Heart left ventricle (tissue), 13 donors: ENCODE measurements around the gene INTS11.
A peak's percentile ranks its signal among the peaks of the same experiment; 100 is the strongest.

ENCODE experiments used
- POLR2A ChIP-seq, 2 donors: fragments of 450-650 bp; IDR thresholded peaks; one replicate each; pipeline ENCODE4 v1.6.1; 2017; ENCODE audit warnings: antibody characterized with exemption in 2 of 2, mild to moderate bottlenecking in 2 of 2, moderate library complexity in 2 of 2
- TF ChIP-seq, protein P1 (sequence below), 12 donors: fragments of 200-600 bp; sonication (generic) in 4 of 12; IDR thresholded peaks; one replicate each; pipeline versions ENCODE4 v1.5.0 to v1.8.0; 2018 to 2022; ENCODE audit warnings: antibody characterized with exemption in 12 of 12, mild to moderate bottlenecking in 5 of 12
- donor health status: ischemic (EF 13 %, LVEDD 7.1; RV severe dilation, severe dysfunction).
- donor health status: DM: no; HTN: yes; CAD: no.
- donor health status: DM: no; HTN: no; CAD: no.
- donor health status: ischemic (EF 25% LVEDD 6.9; RV normal size, moderate dysfunction).
- donor health status: ischemic (EF 25% LVEDD 5.7; RV mildly dilated, moderate dysfunction).
- donor health status: ischemic (EF 35%, LVEDD 5.7; RV mildly dilated, moderate dysfunction).
- donor health status: nonischemic (EF 11% LVEDD 7.7; RV severe dilation, severe dysfunction).
- donor health status: DM: yes; HTN: yes; CAD: no.
- donor health status: PGD.
- donor health status: ischemic (EF 29% LVEDD 5.4; RV normal size, mild dysfunction).
- donor health status: nonischemic (EF 23%, LVEDD 6.1; RV moderate dilation, normal function).

DNA sequence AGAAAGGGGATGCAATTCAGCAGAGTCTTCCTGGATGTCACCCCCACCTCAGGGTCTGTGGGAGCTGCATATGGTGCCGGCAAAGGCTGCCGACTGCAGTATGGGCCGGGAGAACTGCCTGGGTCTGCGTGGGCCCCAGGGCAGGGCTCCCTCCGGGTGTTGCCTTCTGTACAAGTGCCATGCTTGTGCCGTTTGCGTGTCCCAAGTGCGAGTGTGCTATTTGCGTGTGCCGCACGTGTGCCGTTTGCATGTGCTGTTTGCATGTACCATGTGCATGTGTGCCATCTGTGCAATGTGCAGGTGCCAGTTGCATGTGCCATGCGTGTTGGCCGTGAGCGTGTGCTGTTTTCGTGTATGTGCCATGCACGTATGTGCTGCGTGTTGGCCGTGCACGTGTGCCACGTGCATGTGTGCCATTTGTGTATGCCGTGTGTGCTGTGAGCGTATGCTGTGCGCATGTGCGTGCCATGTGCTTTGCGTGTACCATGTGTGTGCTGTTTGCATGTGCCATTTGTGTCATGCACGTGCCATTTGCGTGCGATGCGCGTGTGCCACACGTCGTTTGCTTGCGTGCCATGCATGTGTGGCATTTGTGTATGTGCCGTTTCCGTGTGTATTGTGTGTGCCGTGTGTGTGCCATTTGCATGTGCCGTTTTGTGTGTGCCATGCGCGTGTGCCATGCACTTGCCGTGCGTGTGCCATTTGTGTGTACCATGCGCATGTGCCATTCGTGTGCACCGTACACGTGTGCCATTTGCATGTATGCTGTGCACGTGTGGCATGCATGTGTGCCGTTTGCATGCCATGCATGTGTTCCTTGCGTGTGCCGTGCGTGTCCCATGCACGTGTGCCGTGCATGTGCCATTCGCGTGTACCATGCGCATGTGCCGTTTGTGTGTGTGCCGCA lies 5.1 kb upstream of the INTS11 start:
- TF ChIP-seq, protein P1, sequence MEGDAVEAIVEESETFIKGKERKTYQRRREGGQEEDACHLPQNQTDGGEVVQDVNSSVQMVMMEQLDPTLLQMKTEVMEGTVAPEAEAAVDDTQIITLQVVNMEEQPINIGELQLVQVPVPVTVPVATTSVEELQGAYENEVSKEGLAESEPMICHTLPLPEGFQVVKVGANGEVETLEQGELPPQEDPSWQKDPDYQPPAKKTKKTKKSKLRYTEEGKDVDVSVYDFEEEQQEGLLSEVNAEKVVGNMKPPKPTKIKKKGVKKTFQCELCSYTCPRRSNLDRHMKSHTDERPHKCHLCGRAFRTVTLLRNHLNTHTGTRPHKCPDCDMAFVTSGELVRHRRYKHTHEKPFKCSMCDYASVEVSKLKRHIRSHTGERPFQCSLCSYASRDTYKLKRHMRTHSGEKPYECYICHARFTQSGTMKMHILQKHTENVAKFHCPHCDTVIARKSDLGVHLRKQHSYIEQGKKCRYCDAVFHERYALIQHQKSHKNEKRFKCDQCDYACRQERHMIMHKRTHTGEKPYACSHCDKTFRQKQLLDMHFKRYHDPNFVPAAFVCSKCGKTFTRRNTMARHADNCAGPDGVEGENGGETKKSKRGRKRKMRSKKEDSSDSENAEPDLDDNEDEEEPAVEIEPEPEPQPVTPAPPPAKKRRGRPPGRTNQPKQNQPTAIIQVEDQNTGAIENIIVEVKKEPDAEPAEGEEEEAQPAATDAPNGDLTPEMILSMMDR (IDR thresholded peaks at IDR 0.05): no peak
- TF ChIP-seq POLR2A (IDR thresholded peaks at IDR 0.05): peak in 1 of 2 donors; percentile 30
